NCI-H146 (cell line): ENCODE measurements around the gene SLC39A9.
"Not testable (repeated sequence)": the region's sequence is repeated elsewhere in the genome, so short reads cannot be mapped to it uniquely, and the experiment has no call there.

Experiments
- DNase-seq: peaks from one replicate; lab custom pipeline; 2025; lab: John Stamatoyannopoulos, UW

SLC39A9 gene

DNA sequence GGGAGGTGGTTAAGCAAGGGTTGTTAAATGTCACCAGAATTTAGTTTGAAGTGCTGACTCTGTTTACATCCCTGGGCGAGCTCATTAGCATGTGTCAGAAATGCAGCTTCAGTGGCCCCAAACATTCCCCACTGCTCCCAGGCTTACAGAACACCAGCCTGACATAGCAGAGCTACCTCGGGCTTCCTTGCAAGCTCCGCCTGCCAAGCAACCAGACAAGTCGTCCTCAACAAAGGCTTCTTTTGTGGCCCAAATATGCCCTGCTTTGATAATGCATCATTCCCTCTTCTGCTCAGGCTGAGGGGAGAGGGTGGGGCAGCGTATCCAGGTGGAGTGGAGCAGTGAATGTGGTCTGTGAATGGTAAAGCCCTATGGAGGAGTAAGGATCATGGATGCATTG lies 28.4 kb upstream of the SLC39A9 start:
- DNase-seq, result no peak

DNA sequence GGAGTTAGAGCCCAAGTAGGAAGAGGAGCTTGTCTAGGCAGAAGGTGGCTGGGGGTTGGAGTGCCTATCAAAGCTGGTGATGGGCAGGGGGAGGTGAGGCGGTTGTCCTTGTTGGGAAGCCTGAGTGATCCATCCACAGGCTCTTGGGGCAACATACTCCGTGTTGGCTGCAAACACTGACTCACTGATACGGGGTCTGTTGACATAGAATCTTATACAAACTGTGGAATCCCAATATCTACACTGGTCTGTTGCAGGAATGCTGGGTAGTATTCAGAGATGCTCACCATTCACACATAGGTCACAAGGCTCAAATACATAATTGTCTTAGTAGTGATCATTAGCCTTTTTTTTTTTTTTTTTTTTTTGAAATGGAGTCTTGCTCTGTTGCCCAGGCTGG lies 26.3 kb upstream of the SLC39A9 start:
- DNase-seq, result no peak

DNA sequence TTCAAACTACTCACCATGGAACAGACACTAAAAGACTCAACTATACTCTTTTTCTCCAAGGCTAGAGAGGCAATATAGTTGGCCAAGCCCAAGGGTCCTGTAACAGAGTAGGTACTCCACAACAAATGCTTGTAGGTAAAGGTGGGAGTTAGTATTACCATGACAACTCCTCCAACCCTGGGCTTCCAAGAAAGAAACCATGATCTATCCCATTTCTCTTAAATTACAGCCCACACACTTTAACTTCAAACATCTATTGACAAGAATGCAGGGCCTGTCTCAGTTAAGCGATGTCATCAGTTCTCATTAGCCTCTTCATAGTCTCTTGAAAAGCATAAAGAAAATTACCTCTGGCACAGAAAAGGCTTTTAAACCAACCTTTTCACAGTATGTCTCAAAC lies 25.4 kb upstream of the SLC39A9 start:
- no peak for DNase-seq

DNA sequence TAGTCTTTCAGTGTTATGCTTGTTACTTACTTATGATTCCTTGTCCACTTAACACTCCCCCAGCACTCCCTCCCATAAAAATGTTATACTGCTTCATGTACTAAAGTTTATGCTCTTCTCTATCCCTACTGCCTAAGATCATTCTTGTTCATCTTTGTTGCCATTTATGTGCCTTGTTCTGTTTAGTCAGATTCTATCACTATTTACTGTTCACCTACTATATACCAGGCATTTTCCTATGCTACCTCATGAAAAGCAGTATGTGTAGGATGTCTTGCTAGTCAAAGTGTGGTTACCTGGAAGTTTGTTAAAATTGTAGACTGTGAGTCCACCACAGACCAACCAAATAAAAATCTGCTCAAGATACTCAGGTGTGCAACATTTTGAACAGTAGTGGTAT lies 24.3 kb upstream of the SLC39A9 start:
- no peak for DNase-seq

DNA sequence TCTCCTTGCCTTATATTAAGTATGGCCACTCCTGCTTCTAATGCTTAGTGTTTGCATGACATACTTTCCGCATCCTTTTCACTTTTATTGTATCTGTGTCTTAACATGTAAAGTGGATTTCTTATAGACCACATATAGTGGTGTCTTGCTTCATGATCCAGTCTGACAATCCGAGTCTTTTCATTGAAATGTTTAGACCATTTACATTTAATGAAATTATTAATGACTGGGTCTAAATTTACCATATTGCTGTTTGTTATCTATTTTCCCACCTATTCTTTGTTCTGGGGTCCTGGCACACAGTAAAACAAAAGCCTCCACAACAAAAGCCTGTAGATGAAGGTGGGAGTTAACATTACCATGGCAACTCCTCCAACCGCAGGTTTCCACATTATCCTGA lies 23.3 kb upstream of the SLC39A9 start:
- DNase-seq, result no peak

DNA sequence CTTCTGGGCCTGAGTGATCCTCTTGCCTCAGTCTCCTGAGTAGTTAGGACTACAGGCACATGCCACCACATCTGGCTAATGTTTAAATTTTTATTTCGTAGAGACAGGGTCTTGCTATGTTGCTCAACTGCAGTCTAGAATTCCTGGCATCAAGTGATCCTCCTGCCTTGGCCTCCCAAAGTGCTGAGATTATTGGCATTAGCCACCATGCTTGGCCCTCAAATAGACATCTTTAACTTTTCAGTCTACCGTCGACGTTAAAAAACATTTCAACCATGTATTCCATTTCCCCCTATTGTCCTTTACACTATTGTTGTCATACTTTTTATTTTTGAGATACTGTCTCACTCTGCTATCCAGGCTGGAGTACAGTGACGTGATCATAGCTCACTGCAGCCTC lies 22.8 kb upstream of the SLC39A9 start:
- no peak for DNase-seq

DNA sequence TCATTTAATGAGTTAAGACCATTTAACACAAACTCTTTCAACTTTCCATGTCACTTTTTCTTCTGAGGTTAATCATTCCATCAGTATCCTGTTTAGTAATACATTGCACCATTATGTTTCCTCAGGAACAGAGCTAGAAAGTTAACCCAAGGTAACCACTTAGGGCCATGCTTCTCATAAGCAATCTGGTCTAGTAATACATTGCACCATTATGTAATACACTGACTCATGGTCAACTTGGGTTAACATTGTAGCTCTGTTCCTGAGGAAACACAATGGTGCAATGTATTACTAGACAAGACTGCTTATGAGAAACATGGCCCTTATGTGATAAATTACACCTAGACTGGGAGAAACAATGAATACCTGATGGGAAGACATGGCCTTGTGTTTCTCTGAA lies 22.1 kb upstream of the SLC39A9 start:
- no peak for DNase-seq

DNA sequence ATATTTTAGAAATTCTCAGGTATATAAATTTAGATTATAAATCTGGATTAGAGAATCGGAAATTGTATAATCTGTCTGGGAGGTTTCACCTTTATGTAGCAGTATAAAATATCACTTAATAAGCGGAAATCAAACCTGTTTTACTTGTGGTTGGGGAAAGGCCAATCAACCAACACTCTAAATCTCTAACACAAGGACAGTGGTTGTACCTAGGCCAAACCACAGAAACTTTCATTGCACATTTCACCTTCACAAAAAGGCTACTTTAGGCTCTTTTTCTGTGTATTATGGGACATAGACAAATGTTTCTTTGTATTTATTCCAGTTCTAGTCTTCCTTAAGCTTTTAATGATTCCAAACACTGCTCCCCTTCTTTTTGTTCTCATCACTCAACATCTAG lies 20.2 kb upstream of the SLC39A9 start:
- no peak for DNase-seq

DNA sequence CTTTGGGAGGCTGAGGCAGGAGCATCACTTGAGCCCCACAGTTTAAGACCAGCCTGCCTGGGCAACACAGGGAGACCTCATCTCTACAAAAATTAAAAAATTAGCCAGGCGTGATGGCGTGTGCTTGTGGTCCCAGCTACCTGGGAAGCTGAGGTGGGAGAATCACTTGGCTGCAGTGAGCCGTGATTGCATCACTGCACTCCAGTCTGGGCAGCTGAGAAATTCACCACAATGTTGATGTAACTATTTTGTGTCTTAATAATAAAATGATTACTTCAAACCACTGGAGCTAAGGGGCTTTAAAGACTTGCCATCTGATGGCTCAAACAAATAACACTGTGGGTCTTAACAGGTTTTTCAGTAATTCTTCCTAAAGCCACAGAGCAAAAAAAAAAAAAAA lies 11.2 kb upstream of the SLC39A9 start:
- DNase-seq, result no peak

- DNase-seq, result not testable (repeated sequence)
Observed at GRCh38 chr14:69391400-69391799, 7.1 kb upstream of the SLC39A9 start.

GRCh38 chr14:69392481-69392880 lies 6.0 kb upstream of the SLC39A9 start:
- no peak for DNase-seq

- no peak for DNase-seq
Observed at GRCh38 chr14:69395929-69396328, 2.6 kb upstream of the SLC39A9 start.

DNA sequence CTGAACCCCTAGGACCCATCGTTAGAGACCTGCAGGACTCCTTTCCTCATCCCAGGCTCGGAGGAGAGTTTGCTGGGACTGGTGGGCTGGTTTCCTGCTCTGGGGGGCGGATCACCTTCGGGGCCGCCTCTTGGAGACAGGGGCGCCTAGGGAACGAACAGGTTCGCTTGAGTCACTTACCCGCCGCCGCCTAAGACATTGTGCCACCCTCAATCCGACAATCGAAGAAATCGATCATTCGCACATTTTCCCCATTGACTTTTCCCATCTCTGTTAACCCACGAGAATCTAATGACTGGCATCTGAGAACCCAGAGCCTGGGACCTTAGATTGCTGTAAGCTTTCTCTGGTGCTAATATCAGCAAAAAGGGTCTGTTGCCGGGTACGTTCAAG lies 322 bp downstream of the SLC39A9 start:
- DNase-seq, result no peak

DNA sequence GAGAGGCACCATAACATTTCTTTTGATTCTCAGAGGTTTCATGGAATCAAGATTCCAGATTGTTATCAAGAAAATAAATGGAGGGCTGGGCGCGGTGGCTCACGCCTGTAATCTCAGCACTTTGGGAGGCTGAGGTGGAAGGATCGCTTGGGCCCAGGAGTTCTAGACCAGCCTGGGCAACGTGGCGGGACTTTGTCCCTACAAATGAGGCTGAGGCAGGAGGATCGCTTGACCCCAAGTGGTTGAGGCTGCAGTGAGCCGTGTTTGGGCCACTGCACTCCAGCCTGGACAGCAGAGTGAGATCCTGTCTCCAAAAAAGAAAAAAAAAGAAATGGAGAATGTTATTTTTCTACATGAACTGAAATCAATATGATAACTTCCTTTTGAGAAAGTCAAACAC lies 1.3 kb downstream of the SLC39A9 start:
- DNase-seq, result no peak

- no peak for DNase-seq
Observed at GRCh38 chr14:69400154-69400553, 1.7 kb downstream of the SLC39A9 start.

DNA sequence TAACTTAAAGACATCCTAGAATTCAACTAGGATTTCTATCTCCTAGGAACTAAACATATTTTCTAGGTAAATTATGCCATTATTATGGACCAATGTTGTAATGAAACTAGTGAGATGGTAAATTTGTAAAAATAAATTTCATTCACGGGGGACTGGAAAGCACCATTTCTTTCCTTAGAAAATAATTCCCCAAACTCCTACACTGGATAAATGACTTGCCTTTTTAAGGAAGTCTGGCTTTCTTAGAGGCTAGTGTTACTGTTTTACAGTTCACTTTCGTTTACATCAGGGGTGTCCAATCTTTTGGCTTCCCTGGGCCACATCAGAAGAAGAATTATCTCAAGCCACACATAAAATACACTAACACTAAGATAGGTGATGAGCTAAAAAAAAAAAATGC lies 3.3 kb downstream of the SLC39A9 start:
- DNase-seq, result no peak

DNA sequence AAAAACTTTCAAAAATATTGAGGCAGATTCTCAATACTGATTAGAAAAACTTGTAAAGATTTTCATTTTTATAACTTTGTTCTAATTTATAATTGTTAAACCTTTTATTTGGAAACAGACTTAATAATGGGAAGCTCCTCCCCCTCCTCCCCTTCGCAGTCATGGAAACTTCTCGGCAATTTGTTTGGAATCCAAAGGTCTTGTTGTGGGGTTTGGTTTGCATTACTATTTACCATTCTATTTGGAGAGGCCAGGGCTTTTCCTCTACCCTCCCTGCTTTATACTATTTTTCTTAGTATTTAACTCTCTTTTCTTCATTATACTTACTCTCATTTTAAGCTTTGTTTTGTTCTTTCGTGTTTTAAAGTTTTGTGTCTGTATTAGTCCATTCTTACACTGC lies 6.0 kb downstream of the SLC39A9 start:
- no peak for DNase-seq

DNA sequence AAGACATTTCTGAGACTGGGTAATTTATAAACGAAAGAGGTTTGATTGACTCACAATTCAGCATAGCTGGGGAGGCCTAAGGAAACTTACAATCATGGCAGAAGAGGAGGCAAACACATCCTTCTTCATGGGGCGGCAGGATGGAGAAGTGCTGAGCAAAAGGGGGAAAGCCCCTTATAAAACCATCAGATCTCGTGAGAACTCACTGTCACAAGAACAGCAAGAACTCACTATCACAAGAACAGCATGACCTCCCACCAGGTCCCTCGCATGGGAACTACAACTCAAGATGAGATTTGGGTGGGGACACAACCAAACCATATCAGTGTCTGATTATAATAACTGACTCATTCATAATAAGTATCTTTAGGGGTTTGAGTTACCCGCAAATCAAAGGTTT lies 6.4 kb downstream of the SLC39A9 start:
- DNase-seq, result no peak

- DNase-seq, result no peak
Observed at GRCh38 chr14:69405762-69406161, 7.3 kb downstream of the SLC39A9 start.

DNA sequence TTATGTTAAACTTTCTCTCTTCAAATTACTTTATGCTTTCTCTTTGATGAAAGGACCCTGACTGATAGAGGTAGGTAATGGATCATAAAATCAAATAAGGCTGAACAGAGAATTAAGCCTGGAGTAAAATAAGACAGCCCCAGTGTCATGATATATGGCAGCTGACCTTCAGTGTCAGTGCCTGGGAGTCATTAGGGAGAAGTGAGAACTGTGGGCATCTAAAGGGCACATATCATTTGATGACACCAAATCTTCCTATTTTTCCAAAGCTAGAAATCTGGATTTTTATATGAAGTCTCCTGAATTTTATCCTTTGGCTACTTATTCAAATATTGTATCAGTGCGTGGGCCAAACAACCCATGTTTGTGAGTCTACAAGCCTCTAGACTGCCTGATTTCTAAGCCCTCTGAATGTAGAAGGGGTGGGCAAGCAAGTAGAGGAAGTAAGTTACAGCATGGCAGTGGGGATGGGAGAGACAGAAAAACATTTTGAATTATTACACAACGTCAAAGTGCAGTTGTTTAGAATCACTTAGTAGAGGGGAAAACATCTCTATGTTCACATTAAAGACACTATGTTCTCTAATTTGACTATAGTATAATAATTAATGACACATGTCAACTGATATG lies 10.0 kb downstream of the SLC39A9 start:
- no peak for DNase-seq

DNA sequence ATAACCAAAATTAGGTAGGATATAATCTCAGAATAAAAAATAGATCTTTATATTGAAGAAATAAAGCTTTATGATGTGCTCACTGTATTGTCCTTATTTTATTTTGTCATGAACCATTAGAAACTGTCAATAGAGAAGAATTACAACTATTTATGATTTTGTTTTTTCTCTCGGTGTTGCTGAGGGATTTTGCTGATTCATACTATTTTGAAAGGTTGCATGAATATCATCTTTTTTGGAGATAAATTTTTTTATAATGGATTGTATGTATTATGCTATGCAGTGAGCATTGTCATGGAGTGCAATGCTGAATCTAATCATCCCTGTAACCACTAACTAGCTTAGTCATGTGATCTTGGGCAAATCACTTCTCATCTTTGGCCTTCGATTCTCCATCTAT lies 15.0 kb downstream of the SLC39A9 start:
- no peak for DNase-seq

DNA sequence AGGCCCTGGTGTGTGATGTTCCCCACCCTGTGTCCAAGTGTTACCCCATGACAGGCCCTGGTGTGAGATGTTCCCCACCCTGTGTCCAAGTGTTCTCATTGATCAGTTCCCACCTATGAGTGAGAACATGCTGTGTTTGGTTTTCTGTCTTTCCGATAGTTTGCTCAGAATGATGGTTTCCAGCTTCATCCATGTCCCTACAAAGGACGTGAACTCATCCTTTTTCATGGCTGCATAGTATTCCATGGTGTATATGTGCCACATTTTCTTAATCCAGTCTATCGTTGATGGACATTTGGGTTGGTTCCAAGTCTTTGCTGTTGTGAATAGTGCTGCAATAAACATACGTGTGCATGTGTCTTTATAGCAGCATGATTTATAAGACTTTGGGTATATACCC lies 17.6 kb downstream of the SLC39A9 start:
- not testable (repeated sequence) for DNase-seq

- DNase-seq, result no peak
Observed at GRCh38 chr14:69423279-69423678, 24.8 kb downstream of the SLC39A9 start.

- DNase-seq, result no peak
Observed at GRCh38 chr14:69424149-69424923, 25.8 kb downstream of the SLC39A9 start.
